HG03280 (cell line): Measurements from ENCODE around the gene HSFX4.
"Not testable (repeated sequence)": the region's sequence is repeated elsewhere in the genome, so short reads cannot be mapped to it uniquely, and the experiment has no call there.

Experiments used
- ATAC-seq: cut with Tn5 transposase; IDR thresholded peaks from one replicate; pipeline ENCODE4 v1.9.1; 2021; ENCODE audit warnings: mild to moderate bottlenecking, moderate library complexity; ENCODE audit not compliant: unreplicated experiment

HSFX4 gene

GRCh38 chrX:149937328-149937727 lies 8.0 kb downstream of the HSFX4 start:
- ATAC-seq = not testable (repeated sequence)

GRCh38 chrX:149937871-149938426 lies 8.6 kb downstream of the HSFX4 start:
- ATAC-seq = peak; percentile 2

- peak; percentile 67 for ATAC-seq
Observed at GRCh38 chrX:149938427-149938880, 9.1 kb downstream of the HSFX4 start, which contains the start of gene EOLA2. Gene EOLA2, minus strand, starts transcription at chrX:149938491. Its CDS starts 4,617 bp downstream, at chrX:149933874.

GRCh38 chrX:149938881-149939654 lies 9.7 kb downstream of the HSFX4 start:
- peak; percentile 12 for ATAC-seq

GRCh38 chrX:149939655-149939904 lies 10.2 kb downstream of the HSFX4 start:
- ATAC-seq = peak; percentile 13

GRCh38 chrX:149939905-149940673 lies 10.7 kb downstream of the HSFX4 start:
- peak; percentile 44 for ATAC-seq

- not testable (repeated sequence) for ATAC-seq
Observed at GRCh38 chrX:149940674-149941024, 11.3 kb downstream of the HSFX4 start.

- ATAC-seq = not testable (repeated sequence)
Observed at GRCh38 chrX:149945087-149945670, 15.8 kb downstream of the HSFX4 start.

- not testable (repeated sequence) for ATAC-seq
Observed at GRCh38 chrX:149945820-149946219, 16.4 kb downstream of the HSFX4 start.

- ATAC-seq = not testable (repeated sequence)
Observed at GRCh38 chrX:149946932-149947331, 17.6 kb downstream of the HSFX4 start.

- no peak for ATAC-seq
Observed at GRCh38 chrX:149948016-149948415, 18.6 kb downstream of the HSFX4 start.

- ATAC-seq = no peak
Observed at GRCh38 chrX:149949743-149950436, 20.5 kb downstream of the HSFX4 start.

- ATAC-seq = no peak
Observed at GRCh38 chrX:149950681-149951080, 21.3 kb downstream of the HSFX4 start.

GRCh38 chrX:149961572-149961971 lies 32.2 kb downstream of the HSFX4 start:
- no peak for ATAC-seq

- no peak for ATAC-seq
Observed at GRCh38 chrX:149962010-149962409, 32.6 kb downstream of the HSFX4 start.

- no peak for ATAC-seq
Observed at GRCh38 chrX:149962859-149963757, 33.7 kb downstream of the HSFX4 start.

GRCh38 chrX:149979126-149979644 lies 49.8 kb downstream of the HSFX4 start:
- ATAC-seq = no peak
